Muscle layer of colon (tissue), 2 donors: ENCODE measurements around the gene NT5M.

ENCODE experiments used
- H3K27ac ChIP-seq: one replicate; pipeline ENCODE4 v1.7.0; 2013; ENCODE audit warnings: low read depth, mild to moderate bottlenecking, low read length, moderate library complexity
- H3K27me3 ChIP-seq, 2 donors: one replicate each; pipeline ENCODE4 v1.7.0; 2013; ENCODE audit warnings: low read length in 2 of 2, mild to moderate bottlenecking in 2 of 2; ENCODE audit not compliant: insufficient read depth in 2 of 2, control insufficient read depth in 1 of 2
- H3K36me3 ChIP-seq: one replicate; pipeline ENCODE4 v1.7.0; 2013; ENCODE audit warnings: mild to moderate bottlenecking, low read length; ENCODE audit not compliant: insufficient read depth
- H3K4me1 ChIP-seq: one replicate; pipeline ENCODE4 v1.7.0; 2013; ENCODE audit warnings: mild to moderate bottlenecking, low read length; ENCODE audit not compliant: insufficient read depth
- H3K4me3 ChIP-seq, 2 donors: one replicate each; pipeline ENCODE4 v1.7.0; 2013; ENCODE audit warnings: low read length in 2 of 2, low read depth in 1 of 2, mild to moderate bottlenecking in 1 of 2, moderate library complexity in 1 of 2
- H3K9ac ChIP-seq: one replicate; pipeline ENCODE4 v1.7.0; 2013; ENCODE audit warnings: low read length
- H3K9me3 ChIP-seq: one replicate; pipeline ENCODE4 v1.7.0; 2013; ENCODE audit warnings: mild to moderate bottlenecking, low read length
- donor health status: abdominal sarcoma.
- donor health status: Adenocarcinoma of cecum.

NT5M gene

DNA sequence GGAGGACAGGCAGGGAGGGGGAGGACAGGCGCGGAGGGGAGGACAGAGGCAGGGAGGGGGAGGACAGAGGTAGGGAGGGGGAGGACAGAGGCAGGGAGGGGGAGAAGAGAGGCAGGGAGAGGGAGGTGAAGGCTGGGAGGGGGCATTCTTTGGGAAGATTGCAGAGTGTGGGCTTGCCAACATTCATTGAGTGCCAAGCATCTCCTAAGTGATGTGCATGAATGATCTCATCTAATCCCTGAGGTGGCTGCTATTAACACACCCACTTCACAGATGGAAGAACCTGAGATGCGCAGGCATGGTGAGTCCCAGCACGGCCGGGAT, 58.3 kb downstream of the NT5M start:
- Histone ChIP-seq H3K9ac (no peak overlapping the region), H3K4me1 (no peaks in the 10 kb centered on the region), H3K36me3 (no peaks in the 10 kb centered on the region)

DNA sequence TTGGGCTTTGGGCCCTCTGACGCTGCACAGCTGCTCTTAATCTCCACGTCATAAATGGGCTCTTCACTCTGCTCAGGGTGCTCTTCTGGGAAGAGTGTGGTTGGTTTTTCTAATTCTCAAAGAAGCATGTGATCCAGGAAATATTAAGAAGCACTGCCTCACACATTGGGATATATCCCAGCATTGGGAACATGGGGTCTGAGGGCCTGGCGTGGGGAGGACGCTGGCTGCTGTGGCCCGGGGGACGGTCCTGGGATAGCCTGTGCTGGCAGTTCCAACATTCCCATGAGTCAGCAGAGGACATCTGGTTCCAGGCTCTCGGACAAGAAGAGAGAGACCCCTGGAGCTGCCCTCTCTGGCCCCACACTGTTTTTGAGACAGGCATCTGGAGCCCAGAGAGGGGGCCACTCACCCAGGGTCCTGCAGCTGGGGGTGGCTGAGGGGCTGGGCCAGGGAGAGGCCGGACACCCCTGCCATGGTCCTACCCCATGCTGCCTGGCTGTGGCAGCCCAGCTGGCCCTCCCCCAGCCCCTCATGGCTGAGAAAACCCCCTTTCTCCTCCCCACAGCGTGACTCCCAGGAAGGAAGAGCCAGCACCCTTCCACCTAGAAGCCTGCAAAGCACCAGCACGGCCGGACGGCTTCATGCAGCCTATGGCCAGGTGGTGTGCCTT, 58.8 kb downstream of the NT5M start:
- Histone ChIP-seq H3K9me3 (no peaks in the 10 kb centered on the region), H3K36me3 (no peaks in the 10 kb centered on the region), H3K9ac (no peak overlapping the region), H3K4me3 (no peak overlapping the region), H3K27me3 (no peaks in the 10 kb centered on the region), H3K4me1 (no peaks in the 10 kb centered on the region), H3K27ac (no peak overlapping the region)

More for the DNA sequence above, 58.3 kb downstream of the NT5M start:
- Histone ChIP-seq H3K27me3 (no peaks in the 10 kb centered on the region), H3K9me3 (no peaks in the 10 kb centered on the region), H3K4me3 (no peak overlapping the region), H3K27ac (no peak overlapping the region)

DNA sequence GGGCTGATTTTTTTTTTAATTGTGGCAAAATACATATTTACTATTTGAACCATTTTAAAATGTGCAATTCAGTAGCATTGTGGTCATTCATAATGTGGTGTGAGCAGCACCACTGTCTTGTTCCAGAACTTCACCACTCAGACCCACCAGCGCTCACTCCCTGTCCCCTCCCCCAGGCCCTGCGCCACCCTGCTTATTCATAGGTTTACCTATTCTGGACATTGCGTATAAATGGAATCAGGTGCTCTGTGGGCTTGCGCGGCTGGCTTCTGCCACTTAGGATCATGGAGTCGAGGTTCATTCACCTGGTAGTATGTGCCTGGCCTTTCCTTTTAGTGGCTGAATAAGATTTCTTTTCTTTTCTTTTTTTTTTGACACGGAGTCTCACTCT, 59.4 kb downstream of the NT5M start:
- Histone ChIP-seq H3K27me3 (no peaks in the 10 kb centered on the region), H3K4me3 (no peak overlapping the region), H3K4me1 (no peaks in the 10 kb centered on the region), H3K9ac (no peak overlapping the region), H3K9me3 (no peaks in the 10 kb centered on the region), H3K36me3 (no peaks in the 10 kb centered on the region), H3K27ac (no peak overlapping the region)

DNA sequence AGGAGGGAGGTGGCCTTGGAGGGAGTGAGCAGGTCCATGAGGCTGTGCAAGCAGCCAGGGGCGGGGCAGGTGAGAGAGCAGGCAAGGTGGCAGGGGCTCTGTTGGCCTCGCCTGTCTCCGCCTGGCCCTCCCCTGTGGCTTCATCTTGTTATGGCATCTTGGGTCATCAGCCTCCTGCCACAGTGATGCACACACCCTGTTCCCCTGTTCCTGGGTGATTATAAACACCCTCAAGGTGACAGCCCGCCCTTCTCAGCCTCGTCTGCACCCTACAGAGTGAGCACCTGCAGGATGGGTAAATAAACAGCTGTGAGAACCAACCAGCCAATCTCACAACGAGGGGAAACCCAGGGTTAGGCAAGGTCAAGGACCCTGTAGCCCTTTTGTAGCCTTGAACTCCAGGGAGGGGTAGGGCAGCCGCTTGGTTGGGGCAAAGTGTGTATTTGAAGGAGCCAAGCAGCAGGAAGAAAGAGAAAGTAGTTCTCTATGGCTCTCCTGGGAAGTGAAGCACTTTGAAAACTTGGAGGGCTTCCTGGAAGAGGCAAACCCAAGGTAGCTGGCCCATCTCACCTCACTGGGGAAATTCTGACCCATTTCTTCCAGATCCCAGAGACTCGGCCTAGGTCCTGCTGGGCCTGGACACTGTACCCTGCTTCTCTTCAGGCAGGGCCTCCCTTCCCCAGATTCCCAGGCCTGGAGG, 60.6 kb downstream of the NT5M start:
- Histone ChIP-seq H3K4me3 (no peak overlapping the region), H3K9me3 (no peaks in the 10 kb centered on the region), H3K4me1 (no peaks in the 10 kb centered on the region), H3K36me3 (no peaks in the 10 kb centered on the region), H3K27me3 (no peaks in the 10 kb centered on the region), H3K9ac (no peak overlapping the region), H3K27ac (no peak overlapping the region)

DNA sequence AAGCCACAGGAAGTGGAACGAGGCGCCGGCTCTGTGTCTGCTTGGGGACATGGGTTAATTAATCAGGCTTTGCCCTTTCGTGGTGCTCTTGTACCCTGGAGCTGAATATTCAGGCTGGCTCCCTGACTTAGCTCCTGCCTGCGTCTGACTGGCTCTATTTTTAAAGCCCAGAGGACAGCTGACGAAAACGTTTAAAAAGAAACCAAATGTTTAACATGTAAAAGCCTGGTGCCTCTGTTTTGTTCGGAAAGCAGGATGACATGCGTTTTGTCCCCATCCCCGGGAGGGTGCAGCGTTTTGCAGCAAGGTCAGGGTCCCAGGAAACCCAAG, 61.1 kb downstream of the NT5M start:
- Histone ChIP-seq H3K9me3 (no peaks in the 10 kb centered on the region), H3K9ac (no peak overlapping the region), H3K36me3 (no peaks in the 10 kb centered on the region), H3K27ac (no peak overlapping the region), H3K27me3 (no peaks in the 10 kb centered on the region), H3K4me1 (no peaks in the 10 kb centered on the region), H3K4me3 (no peak overlapping the region)

DNA sequence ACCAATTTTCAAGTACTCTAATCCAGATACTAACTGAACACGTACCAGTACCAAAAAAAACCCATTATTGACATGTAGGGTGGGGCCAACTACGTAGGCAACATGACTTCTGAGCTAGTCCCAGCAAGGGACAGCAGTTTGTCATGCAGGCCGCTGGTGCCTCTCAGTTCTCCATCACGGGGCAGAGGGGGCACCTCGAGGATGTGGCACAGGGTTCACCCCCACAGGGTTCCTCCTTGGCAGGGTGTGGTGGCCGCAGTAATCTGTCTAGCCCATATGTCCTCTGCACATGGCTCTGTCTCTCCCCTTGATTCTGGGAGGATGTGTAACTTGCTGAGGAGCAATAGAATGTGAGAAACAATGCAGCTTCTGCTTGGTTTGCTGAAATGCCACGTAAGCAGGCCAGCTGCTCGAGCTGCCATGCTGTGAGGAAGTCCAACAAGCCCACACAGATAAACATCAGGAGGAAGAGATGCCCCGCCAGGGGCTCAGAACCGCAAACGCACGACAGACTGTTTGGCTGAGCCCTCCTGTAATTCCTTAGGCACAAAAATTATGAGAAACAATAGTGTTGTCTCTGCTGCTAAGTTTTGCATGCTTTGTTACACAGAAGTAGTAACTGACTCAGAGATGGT, 62.4 kb downstream of the NT5M start:
- Histone ChIP-seq H3K9ac (no peak overlapping the region), H3K4me1 (no peaks in the 10 kb centered on the region)

DNA sequence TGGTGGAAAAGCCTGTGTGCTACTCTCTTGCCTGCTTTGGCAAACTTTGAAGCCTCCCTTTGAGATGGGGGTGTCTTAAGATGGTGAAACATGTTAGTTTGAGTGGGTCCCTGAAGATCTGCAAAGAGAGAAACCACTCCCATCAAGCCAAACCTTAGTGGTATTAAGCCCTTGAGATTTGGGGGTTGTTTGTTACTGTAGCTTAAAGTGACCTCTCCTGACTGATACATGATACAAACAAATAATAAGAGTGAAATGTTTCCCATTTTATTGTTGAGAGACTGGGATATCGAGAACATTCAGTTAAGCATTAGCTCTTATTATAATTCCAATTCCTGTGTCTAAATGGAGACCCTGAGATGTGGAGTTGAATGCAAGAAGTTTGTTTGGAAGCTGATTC, 63.1 kb downstream of the NT5M start:
- Histone ChIP-seq H3K36me3 (no peaks in the 10 kb centered on the region), H3K4me3 (no peak overlapping the region), H3K27me3 (no peaks in the 10 kb centered on the region), H3K27ac (no peak overlapping the region), H3K9me3 (no peaks in the 10 kb centered on the region), H3K9ac (no peak overlapping the region), H3K4me1 (no peaks in the 10 kb centered on the region)

More for the DNA sequence above, 62.4 kb downstream of the NT5M start:
- H3K4me3 ChIP-seq: no peak overlapping the region
- H3K27me3 ChIP-seq: no peaks in the 10 kb centered on the region
- no peak overlapping the region for H3K27ac ChIP-seq
- no peaks in the 10 kb centered on the region for H3K9me3 ChIP-seq
- no peaks in the 10 kb centered on the region for H3K36me3 ChIP-seq

DNA sequence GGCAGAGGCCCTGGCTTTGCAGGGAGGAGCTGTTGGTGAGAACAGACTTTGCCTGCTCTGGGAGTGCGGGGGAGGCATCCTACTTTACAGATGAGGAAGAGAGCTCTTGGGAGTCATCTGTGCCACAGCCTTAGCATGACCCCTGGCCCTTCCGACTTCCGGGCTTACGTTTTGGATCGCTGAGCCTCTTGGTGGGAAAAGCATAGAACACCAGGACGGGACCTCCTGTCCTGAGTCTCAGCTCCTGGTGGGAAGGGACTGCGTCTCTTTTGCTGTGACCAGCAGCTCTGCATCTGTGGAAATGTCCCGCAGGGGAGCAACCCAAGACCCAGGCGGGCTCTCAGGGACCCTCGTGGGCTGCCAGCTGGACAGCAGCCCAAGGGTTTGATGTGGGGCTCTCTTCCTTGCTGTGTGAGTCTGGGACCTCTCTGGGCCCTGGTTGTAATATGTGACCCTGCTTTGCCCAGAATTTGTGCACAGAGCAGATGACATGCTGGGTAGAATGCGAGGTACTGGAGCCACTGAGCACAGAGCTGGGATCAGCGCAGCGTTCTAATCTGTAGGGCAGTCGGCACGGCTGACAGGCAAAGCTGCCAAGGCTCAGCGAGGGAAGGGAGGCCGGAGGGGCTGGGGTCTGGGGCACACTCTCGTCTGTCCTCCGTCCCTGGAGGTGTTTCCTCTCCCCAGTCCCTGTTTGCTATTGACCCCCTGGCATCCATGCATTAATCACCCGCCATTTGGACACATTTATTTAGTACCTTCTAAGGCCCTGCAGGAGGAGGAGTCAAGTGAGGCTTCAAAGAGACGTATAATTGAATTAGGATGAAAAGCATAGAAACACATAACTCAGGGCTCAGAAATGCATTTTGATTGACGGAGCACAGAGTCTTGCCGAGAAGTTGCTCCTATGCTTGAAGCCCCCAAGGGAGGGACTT, 64.0 kb downstream of the NT5M start:
- H3K9ac ChIP-seq: no peak overlapping the region
- no peak overlapping the region for H3K27ac ChIP-seq
- no peaks in the 10 kb centered on the region for H3K4me1 ChIP-seq
- H3K9me3 ChIP-seq: no peaks in the 10 kb centered on the region
- H3K27me3 ChIP-seq: no peaks in the 10 kb centered on the region
- no peaks in the 10 kb centered on the region for H3K36me3 ChIP-seq
- H3K4me3 ChIP-seq: no peak overlapping the region

DNA sequence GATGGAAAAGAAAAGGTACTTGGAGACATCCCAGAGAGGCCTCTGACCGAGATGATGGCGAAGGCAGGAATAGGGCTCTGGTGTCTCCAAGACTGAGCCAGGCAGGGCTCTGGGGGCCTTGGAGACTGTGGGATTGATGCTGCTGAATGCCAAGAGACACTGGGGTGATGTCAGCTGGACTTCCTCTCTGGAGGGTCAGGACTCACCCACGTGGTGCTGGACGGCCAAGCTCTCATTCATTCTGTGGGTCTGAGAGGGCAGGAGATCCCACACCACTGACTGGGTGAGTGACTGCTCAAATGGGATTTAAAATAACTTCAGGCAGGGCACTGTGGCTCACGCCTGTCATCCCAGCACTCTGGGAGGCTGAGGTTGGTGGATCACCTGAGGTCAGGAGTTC, 64.8 kb downstream of the NT5M start:
- Histone ChIP-seq H3K9me3 (no peaks in the 10 kb centered on the region), H3K27me3 (no peaks in the 10 kb centered on the region), H3K4me3 (no peak overlapping the region), H3K9ac (no peak overlapping the region), H3K36me3 (no peaks in the 10 kb centered on the region), H3K4me1 (no peaks in the 10 kb centered on the region), H3K27ac (no peak overlapping the region)

DNA sequence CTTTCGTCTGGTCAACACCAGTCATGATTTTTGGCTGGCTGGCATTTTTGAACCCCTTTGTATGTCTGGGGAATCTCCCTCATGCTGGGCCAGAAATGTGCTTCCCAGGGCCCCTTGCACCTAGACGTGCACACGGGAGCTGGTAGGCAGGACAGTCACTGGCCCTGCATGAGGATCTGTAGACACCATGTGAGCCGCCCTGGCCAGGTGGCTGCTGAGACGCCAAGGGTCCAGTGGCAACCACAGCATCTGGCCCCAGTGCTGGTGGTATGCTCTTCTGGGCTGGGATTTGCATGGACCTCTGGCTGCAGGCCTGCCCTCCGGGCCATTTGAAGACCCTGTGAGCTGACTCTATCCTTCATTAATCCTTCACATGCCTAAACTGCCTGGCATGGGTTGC, 67.5 kb downstream of the NT5M start:
- Histone ChIP-seq H3K27me3 (no peaks in the 10 kb centered on the region), H3K36me3 (no peaks in the 10 kb centered on the region), H3K4me3 (no peak overlapping the region), H3K27ac (no peak overlapping the region), H3K9me3 (no peaks in the 10 kb centered on the region), H3K9ac (no peak overlapping the region), H3K4me1 (no peaks in the 10 kb centered on the region)

DNA sequence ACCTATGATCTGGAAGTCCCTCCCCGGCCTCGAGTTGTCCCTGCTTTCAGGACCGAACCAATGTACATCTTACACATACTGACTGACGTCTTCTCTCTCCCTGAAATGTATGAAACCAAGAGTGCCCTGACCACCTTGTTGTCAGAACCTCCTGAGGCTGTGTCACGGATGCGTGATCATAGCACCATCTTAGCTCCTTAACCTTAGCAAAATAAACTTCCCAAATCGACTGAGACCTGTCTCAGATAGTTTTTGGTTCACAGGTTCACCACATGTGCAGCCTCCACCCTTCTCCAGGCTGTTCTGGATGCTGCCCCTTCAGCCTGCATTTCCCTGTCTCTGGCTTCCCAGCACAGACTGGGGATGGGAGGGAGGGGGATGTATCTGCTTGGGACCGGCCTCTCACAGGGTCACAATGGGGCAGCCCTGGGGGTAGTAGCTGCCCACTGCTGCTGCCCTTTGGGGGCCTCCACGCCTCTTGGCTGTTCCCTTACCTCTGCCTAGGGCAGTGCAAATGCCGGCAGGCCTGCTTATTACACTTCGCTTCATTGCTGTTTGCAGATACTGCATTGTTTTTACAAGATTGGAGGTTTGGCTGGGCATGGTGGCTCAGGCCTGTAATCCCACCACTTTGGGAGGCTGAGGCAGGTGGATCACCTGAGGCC, 69.8 kb downstream of the NT5M start:
- Histone ChIP-seq H3K9ac (no peak overlapping the region), H3K9me3 (no peaks in the 10 kb centered on the region), H3K4me3 (no peak overlapping the region), H3K4me1 (no peaks in the 10 kb centered on the region), H3K27me3 (no peaks in the 10 kb centered on the region), H3K36me3 (no peaks in the 10 kb centered on the region), H3K27ac (no peak overlapping the region)
